ENCODE data around the gene KIF26B. TPM values are rescaled to one million over a fixed set of nuclear protein-coding genes. Genes with fewer than 3 reads are reported as not detected.

KIF26B gene
- total RNA-seq, 1 experiment from 2014 or later = 1.6 TPM

GRCh38 chr1:245512181-245512888, 357.6 kb downstream of the KIF26B start:
- H3K27me3 Mint-ChIP-seq (ENCODE audit: insufficient read depth, unreplicated experiment) = peaks cover 68% of the 10 kb centered on the region
- DNase-seq (ENCODE audit: unreplicated experiment) = no peak
- no peaks in the 10 kb centered on the region for H3K9me3 Mint-ChIP-seq (ENCODE audit: unreplicated experiment)
- POLR2A ChIA-PET = interaction anchor here (1.0 to 1.9 kb wide), 5 partner anchors 9 to 49 kb away, joined by 3 to 8 read pairs (median 3); no protein-coding TSS in a partner anchor
- H3K4me1 Mint-ChIP-seq (ENCODE audit: insufficient read depth, unreplicated experiment) = peaks cover 9% of the 10 kb centered on the region
- BruUV-seq (replicated peaks) = no TSS peak
- no peak for TF ChIP-seq CTCF (IDR thresholded peaks at IDR 0.05; ENCODE audit: unreplicated experiment)
- intact Hi-C loops (cut with micrococcal nuclease) = loop anchor here (5.0 kb wide), 2 partner anchors 205 to 360 kb away; partner anchors contain the start of gene KIF26B
- H3K36me3 Mint-ChIP-seq (ENCODE audit: insufficient read depth, unreplicated experiment) = no peaks in the 10 kb centered on the region
- no peak overlapping the region for H3K4me3 Mint-ChIP-seq (ENCODE audit: unreplicated experiment)
- CTCF ChIA-PET = interaction anchor here (0.5 to 2.5 kb wide), 9 partner anchors 10 to 433 kb away, joined by 3 to 6 read pairs (median 5); partner anchors contain the start of gene KIF26B
- H3K27ac Mint-ChIP-seq (ENCODE audit: low read depth, unreplicated experiment) = no peak overlapping the region

GRCh38 chr1:245512980-245513578, 358.3 kb downstream of the KIF26B start:
- peak; percentile 6 for TF ChIP-seq CTCF (IDR thresholded peaks at IDR 0.05; ENCODE audit: unreplicated experiment)
- H3K9me3 Mint-ChIP-seq (ENCODE audit: unreplicated experiment) = no peaks in the 10 kb centered on the region
- H3K27ac Mint-ChIP-seq (ENCODE audit: low read depth, unreplicated experiment) = no peak overlapping the region
- ChIA-PET CTCF (interaction anchor here (0.6 to 2.5 kb wide), 7 partner anchors 9 to 367 kb away, joined by 3 to 6 read pairs (median 5); no protein-coding TSS in a partner anchor), POLR2A (interaction anchor here (1.1 to 1.9 kb wide), 2 partner anchors 12 to 209 kb away, joined by 3 to 8 read pairs; no protein-coding TSS in a partner anchor)
- H3K4me3 Mint-ChIP-seq (ENCODE audit: unreplicated experiment) = no peak overlapping the region
- H3K4me1 Mint-ChIP-seq (ENCODE audit: insufficient read depth, unreplicated experiment) = peaks cover 9% of the 10 kb centered on the region
- peaks cover 67% of the 10 kb centered on the region for H3K27me3 Mint-ChIP-seq (ENCODE audit: insufficient read depth, unreplicated experiment)
- intact Hi-C loops (cut with micrococcal nuclease) = loop anchor here (5.0 kb wide), 2 partner anchors 204 to 361 kb away; partner anchors contain the start of gene KIF26B
- H3K36me3 Mint-ChIP-seq (ENCODE audit: insufficient read depth, unreplicated experiment) = no peaks in the 10 kb centered on the region
- DNase-seq (ENCODE audit: unreplicated experiment) = no peak
- BruUV-seq (replicated peaks) = no TSS peak

- Mint-ChIP-seq H3K36me3 (ENCODE audit: insufficient read depth, unreplicated experiment) (no peaks in the 10 kb centered on the region), H3K27ac (ENCODE audit: low read depth, unreplicated experiment) (no peak overlapping the region), H3K27me3 (ENCODE audit: insufficient read depth, unreplicated experiment) (peaks cover 35% of the 10 kb centered on the region), H3K4me3 (ENCODE audit: unreplicated experiment) (no peak overlapping the region), H3K4me1 (ENCODE audit: insufficient read depth, unreplicated experiment) (peaks cover 9% of the 10 kb centered on the region), H3K9me3 (ENCODE audit: unreplicated experiment) (no peaks in the 10 kb centered on the region)
- peak; percentile 30 for TF ChIP-seq CTCF (IDR thresholded peaks at IDR 0.05; ENCODE audit: unreplicated experiment)
- BruUV-seq (replicated peaks) = no TSS peak
- intact Hi-C loops (cut with micrococcal nuclease) = loop anchor here (1.0 to 5.0 kb wide), 2 partner anchors 487 to 936 kb away; no protein-coding TSS in a partner anchor
- ChIA-PET POLR2A (no interaction called here), CTCF (interaction anchor here (0.6 to 1.4 kb wide), 4 partner anchors 10 to 721 kb away, joined by 3 to 4 read pairs (median 3); no protein-coding TSS in a partner anchor)
- peak; percentile 57 for DNase-seq (ENCODE audit: unreplicated experiment)
Observed at GRCh38 chr1:245516284-245516759, 361.5 kb downstream of the KIF26B start.

- no peak for TF ChIP-seq CTCF (IDR thresholded peaks at IDR 0.05; ENCODE audit: unreplicated experiment)
- no peak overlapping the region for H3K27ac Mint-ChIP-seq (ENCODE audit: low read depth, unreplicated experiment)
Observed at GRCh38 chr1:245520611-245521010, 365.8 kb downstream of the KIF26B start.

More at GRCh38 chr1:245520611-245521010, 365.8 kb downstream of the KIF26B start:
- ChIA-PET CTCF (interaction anchor here (0.6 kb wide), 1 partner anchor 124 kb away, joined by 3 read pairs; no protein-coding TSS in a partner anchor), POLR2A (no interaction called here)
- H3K4me3 Mint-ChIP-seq (ENCODE audit: unreplicated experiment) = no peak overlapping the region
- H3K27me3 Mint-ChIP-seq (ENCODE audit: insufficient read depth, unreplicated experiment) = peaks cover 20% of the 10 kb centered on the region
- no peaks in the 10 kb centered on the region for H3K4me1 Mint-ChIP-seq (ENCODE audit: insufficient read depth, unreplicated experiment)
- DNase-seq (ENCODE audit: unreplicated experiment) = no peak
- no peaks in the 10 kb centered on the region for H3K36me3 Mint-ChIP-seq (ENCODE audit: insufficient read depth, unreplicated experiment)
- H3K9me3 Mint-ChIP-seq (ENCODE audit: unreplicated experiment) = no peaks in the 10 kb centered on the region
- no TSS peak for BruUV-seq (replicated peaks)
- intact Hi-C loops (cut with micrococcal nuclease) = no loop called here
